ENCODE measurements around the gene PDRG1. TPM values are rescaled to one million over a fixed set of nuclear protein-coding genes. Genes with fewer than 3 reads are reported as not detected.

The PDRG1 gene
- polyA plus RNA-seq, 2 of the 4 experiments (the other 2 are of a cell fraction) = 20.7 to 25.2 TPM

GRCh38 chr20:31975874-31976273, 24.0 kb upstream of the PDRG1 start:
- CTCF ChIA-PET = interaction anchor here (1.7 kb wide), 1 partner anchor 56 kb away, joined by 7 read pairs; no protein-coding TSS in a partner anchor
- WGBS (ENCODE audit: missing lambda C conversion rate) = 46% methylated on average over 2 of the region's 2 CpGs
- Histone ChIP-seq H3K27ac (no peak overlapping the region), H3K4me2 (no peak overlapping the region), H3K9me3 (no peaks in the 10 kb centered on the region), H3K4me1 (peaks cover 3% of the 10 kb centered on the region; the same call in 1 of the 3 replicates), H3K4me3 (no peak overlapping the region)
- no peak for ATAC-seq
- no peak for FAIRE-seq
- POLR2A ChIA-PET = no interaction called here
- TF ChIP-seq E2F6 (IDR thresholded peaks at IDR 0.05; ENCODE audit: borderline replicate concordance, low read depth) = no peak
- TF ChIP-seq HEYL (CRISPR knock-in tag; IDR thresholded peaks at IDR 0.05) = no peak
- no peak for TF ChIP-seq FOSL2 (IDR thresholded peaks at IDR 0.05)
- TF ChIP-seq FOSL2 (CRISPR knock-in tag; IDR thresholded peaks at IDR 0.05) = no peak
- no peak for TF ChIP-seq RARB (CRISPR knock-in tag; IDR thresholded peaks at IDR 0.05)
- TF ChIP-seq JUN (IDR thresholded peaks at IDR 0.05) = no peak
- no peak for TF ChIP-seq HOXB5 (CRISPR knock-in tag; IDR thresholded peaks at IDR 0.05)
- no peak for TF ChIP-seq ZFP36 (IDR thresholded peaks at IDR 0.05; ENCODE audit: borderline replicate concordance, partially characterized antibody)
- no peak for TF ChIP-seq HOXB13 (CRISPR knock-in tag; IDR thresholded peaks at IDR 0.05; ENCODE audit: low read depth)
- TF ChIP-seq BCL3 (IDR thresholded peaks at IDR 0.05) = no peak
- no peak for TF ChIP-seq ZC3H11A (IDR thresholded peaks at IDR 0.05)
- TF ChIP-seq NFE2L2 (conservative IDR thresholded peaks at IDR 0.05; ENCODE audit: low read length) = no peak
- TF ChIP-seq FOXS1 (CRISPR knock-in tag; IDR thresholded peaks at IDR 0.05) = no peak
- TF ChIP-seq MYC (IDR thresholded peaks at IDR 0.05; ENCODE audit: borderline replicate concordance, low read length) = no peak
- no peak for DNase-seq (ENCODE audit: low read depth in 1 of 2, low spot score in 1 of 2)

GRCh38 chr20:31974951-31975487, 23.2 kb upstream of the PDRG1 start:
- CTCF ChIA-PET = interaction anchor here (1.7 kb wide), 1 partner anchor 56 kb away, joined by 7 read pairs; no protein-coding TSS in a partner anchor
- WGBS (ENCODE audit: missing lambda C conversion rate) = 65% methylated on average over 10 of the region's 10 CpGs
- TF ChIP-seq CEBPB (IDR thresholded peaks at IDR 0.05) = no peak
- TF ChIP-seq ATOH8 (CRISPR knock-in tag; IDR thresholded peaks at IDR 0.05; ENCODE audit: low read depth) = no peak
- no peak for TF ChIP-seq HDAC2 (IDR thresholded peaks at IDR 0.05)
- TF ChIP-seq MAX (IDR thresholded peaks at IDR 0.05) = no peak
- no peak for TF ChIP-seq EHMT2 (IDR thresholded peaks at IDR 0.05; ENCODE audit: low read depth)
- TF ChIP-seq NFE2L2 (conservative IDR thresholded peaks at IDR 0.05; ENCODE audit: low read length) = no peak
- no peak for TF ChIP-seq MAZ (IDR thresholded peaks at IDR 0.05; ENCODE audit: borderline replicate concordance, low read depth, low read length)
- TF ChIP-seq PHF8 (IDR thresholded peaks at IDR 0.05; ENCODE audit: borderline replicate concordance, low read depth) = no peak
- TF ChIP-seq JUNB (IDR thresholded peaks at IDR 0.05) = no peak
- no peak for TF ChIP-seq ZNF302 (CRISPR knock-in tag; IDR thresholded peaks at IDR 0.05)
- no peak for TF ChIP-seq FOSL2 (IDR thresholded peaks at IDR 0.05)
- TF ChIP-seq FOSL2 (CRISPR knock-in tag; IDR thresholded peaks at IDR 0.05) = no peak
- TF ChIP-seq KDM5A (IDR thresholded peaks at IDR 0.05) = no peak
- TF ChIP-seq MYC (IDR thresholded peaks at IDR 0.05; ENCODE audit: borderline replicate concordance, low read length) = no peak
- TF ChIP-seq SMC3 (IDR thresholded peaks at IDR 0.05) = no peak
- TF ChIP-seq POLR2A (IDR thresholded peaks at IDR 0.05; ENCODE audit: low read length) = no peak
- no peak for TF ChIP-seq POLR2AphosphoS2 (conservative IDR thresholded peaks at IDR 0.05; ENCODE audit: low read length)
- TF ChIP-seq HMGXB4 (CRISPR knock-in tag; IDR thresholded peaks at IDR 0.05; ENCODE audit: borderline replicate concordance) = no peak
- no peak for TF ChIP-seq EP300 (IDR thresholded peaks at IDR 0.05)
- no peak for TF ChIP-seq RNF2 (IDR thresholded peaks at IDR 0.05; ENCODE audit: borderline replicate concordance, low read depth)
- no peak for TF ChIP-seq HOXB5 (CRISPR knock-in tag; IDR thresholded peaks at IDR 0.05)

More at GRCh38 chr20:31974951-31975487, 23.2 kb upstream of the PDRG1 start:
- FAIRE-seq (no peak), ATAC-seq (no peak), DNase-seq (ENCODE audit: low read depth in 1 of 2, low spot score in 1 of 2) (no peak)
- POLR2A ChIA-PET = no interaction called here
- Histone ChIP-seq H3K4me1 (peaks cover 2% of the 10 kb centered on the region; the same call in 1 of the 3 replicates), H3K4me2 (no peak overlapping the region), H3K27ac (no peak overlapping the region), H3K9me3 (no peaks in the 10 kb centered on the region), H3K4me3 (no peak overlapping the region)
